WTC11 (cell line): ENCODE data around the gene NFIX. TPM values are rescaled to one million over a fixed set of nuclear protein-coding genes. Genes with fewer than 3 reads are reported as not detected.
A peak's percentile ranks its signal among the peaks of the same experiment; 100 is the strongest.

Experiments used
- ATAC-seq: fragments of 200-7000 bp; cut with Tn5 transposase; 2 replicates; pipeline ENCODE4 v1.10.0; 2021; ENCODE audit warnings: mild to moderate bottlenecking, moderate library complexity
- CTCF ChIA-PET: fragments of 300-600 bp; sonication (Branson Sonifier 250); formaldehyde crosslinking; loops from one replicate; lab custom pipeline; 2021; ENCODE audit warnings: antibody characterized with exemption; lab: Charles Lee
- POLR2A ChIA-PET: fragments of 350-600 bp; sonication (Branson Sonifier 250); formaldehyde crosslinking; loops from one replicate; lab custom pipeline; 2021; ENCODE audit warnings: antibody characterized with exemption; lab: Charles Lee
- DNase-seq: peaks from one replicate; pipeline ENCODE4 v3.0.0; 2021; ENCODE audit warnings: low spot score
- H3K27ac Mint-ChIP-seq: 2 replicates; pipeline ENCODE4 v1.8.0; 2021; ENCODE audit warnings: mixed read lengths
- H3K27me3 Mint-ChIP-seq: 2 replicates; pipeline ENCODE4 v1.8.0; 2021; ENCODE audit warnings: low read depth, mild to moderate bottlenecking, moderate library complexity, mixed read lengths
- H3K36me3 Mint-ChIP-seq: 2 replicates; pipeline ENCODE4 v1.8.0; 2021; ENCODE audit warnings: mixed read lengths
- H3K4me1 Mint-ChIP-seq: 2 replicates; pipeline ENCODE4 v1.8.0; 2022; ENCODE audit warnings: mixed read lengths
- H3K4me3 Mint-ChIP-seq: 2 replicates; pipeline ENCODE4 v1.8.0; 2021; ENCODE audit warnings: mild to moderate bottlenecking, moderate library complexity, mixed read lengths
- H3K9me3 Mint-ChIP-seq: 2 replicates; pipeline ENCODE4 v1.8.0; 2021; ENCODE audit warnings: mixed read lengths
- CBFB ChIP-seq: sonication (generic); formaldehyde crosslinking; IDR thresholded peaks from 2 replicates; pipeline ENCODE4 v1.8.1; 2022; ENCODE audit warnings: mild to moderate bottlenecking, low read depth, missing genetic modification reagents
- CREB1 ChIP-seq: sonication (generic); formaldehyde crosslinking; IDR thresholded peaks from 2 replicates; pipeline ENCODE4 v1.8.0; 2023; ENCODE audit warnings: mild to moderate bottlenecking, missing genetic modification reagents
- ZBTB21 ChIP-seq: sonication (generic); formaldehyde crosslinking; IDR thresholded peaks from 2 replicates; pipeline ENCODE4 v1.8.1; 2023; ENCODE audit warnings: mild to moderate bottlenecking, missing genetic modification reagents, borderline replicate concordance
- ZMAT4 ChIP-seq: fragments of 250-450 bp; sonication (Bioruptor Pico); IDR thresholded peaks from 2 replicates; pipeline ENCODE4 v1.9.0; 2021; ENCODE audit warnings: mild to moderate bottlenecking
- ZNF425 ChIP-seq: fragments of 250-450 bp; sonication (Bioruptor Pico); conservative IDR thresholded peaks from 2 replicates; pipeline ENCODE4 v1.9.0; 2021; ENCODE audit warnings: mild to moderate bottlenecking
- total RNA-seq: library from RNA; stranded (reverse); gene quantifications from 3 replicates; pipeline ENCODE4 v1.2.3, GENCODE V29; 2021
- TF ChIP-seq, protein P1 (sequence below): sonication (generic); formaldehyde crosslinking; IDR thresholded peaks from 2 replicates; pipeline ENCODE4 v1.8.0; 2022; ENCODE audit warnings: mild to moderate bottlenecking, missing genetic modification reagents
- TF ChIP-seq, protein P2 (sequence below): fragments of 250-450 bp; sonication (Bioruptor Pico); IDR thresholded peaks from 2 replicates; pipeline ENCODE4 v1.8.0; 2021; ENCODE audit warnings: mild to moderate bottlenecking
- TF ChIP-seq, protein P3 (sequence below): sonication (generic); formaldehyde crosslinking; IDR thresholded peaks from 2 replicates; pipeline ENCODE4 v1.8.1; 2023; ENCODE audit warnings: mild to moderate bottlenecking, missing genetic modification reagents, moderate library complexity

The NFIX gene
- total RNA-seq, 1 experiment from 2014 or later = 1.4 TPM

- Mint-ChIP-seq H3K36me3 (peaks cover 70% of the 10 kb centered on the region), H3K27ac (peak overlapping the region; percentile 98), H3K4me3 (peak overlapping the region; percentile 90), H3K9me3 (no peaks in the 10 kb centered on the region), H3K4me1 (peaks cover 14% of the 10 kb centered on the region), H3K27me3 (no peaks in the 10 kb centered on the region; the same call in 1 of the 2 replicates)
- DNase-seq = no peak
- no peak for ATAC-seq
- ChIA-PET POLR2A (interaction anchor here (0.6 to 1.3 kb wide), 9 partner anchors 8 to 148 kb away, joined by 3 to 10 read pairs (median 4); partner anchors contain the start of genes FARSA, GADD45GIP1 and GCDH), CTCF (interaction anchor here (0.6 to 2.0 kb wide), 8 partner anchors 9 to 154 kb away, joined by 3 to 11 read pairs (median 7); partner anchors contain the start of gene GCDH)
- TF ChIP-seq ZNF425 (no peak), ZBTB21 (CRISPR knock-in tag) (no peak), ZMAT4 (CRISPR knock-in tag) (no peak), CREB1 (no peak)
- TF ChIP-seq, protein P1, sequence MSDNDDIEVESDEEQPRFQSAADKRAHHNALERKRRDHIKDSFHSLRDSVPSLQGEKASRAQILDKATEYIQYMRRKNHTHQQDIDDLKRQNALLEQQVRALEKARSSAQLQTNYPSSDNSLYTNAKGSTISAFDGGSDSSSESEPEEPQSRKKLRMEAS (CRISPR knock-in tag) = no peak
Observed at GRCh38 chr19:12946731-12947496, 48.4 kb upstream of the NFIX start.

DNA sequence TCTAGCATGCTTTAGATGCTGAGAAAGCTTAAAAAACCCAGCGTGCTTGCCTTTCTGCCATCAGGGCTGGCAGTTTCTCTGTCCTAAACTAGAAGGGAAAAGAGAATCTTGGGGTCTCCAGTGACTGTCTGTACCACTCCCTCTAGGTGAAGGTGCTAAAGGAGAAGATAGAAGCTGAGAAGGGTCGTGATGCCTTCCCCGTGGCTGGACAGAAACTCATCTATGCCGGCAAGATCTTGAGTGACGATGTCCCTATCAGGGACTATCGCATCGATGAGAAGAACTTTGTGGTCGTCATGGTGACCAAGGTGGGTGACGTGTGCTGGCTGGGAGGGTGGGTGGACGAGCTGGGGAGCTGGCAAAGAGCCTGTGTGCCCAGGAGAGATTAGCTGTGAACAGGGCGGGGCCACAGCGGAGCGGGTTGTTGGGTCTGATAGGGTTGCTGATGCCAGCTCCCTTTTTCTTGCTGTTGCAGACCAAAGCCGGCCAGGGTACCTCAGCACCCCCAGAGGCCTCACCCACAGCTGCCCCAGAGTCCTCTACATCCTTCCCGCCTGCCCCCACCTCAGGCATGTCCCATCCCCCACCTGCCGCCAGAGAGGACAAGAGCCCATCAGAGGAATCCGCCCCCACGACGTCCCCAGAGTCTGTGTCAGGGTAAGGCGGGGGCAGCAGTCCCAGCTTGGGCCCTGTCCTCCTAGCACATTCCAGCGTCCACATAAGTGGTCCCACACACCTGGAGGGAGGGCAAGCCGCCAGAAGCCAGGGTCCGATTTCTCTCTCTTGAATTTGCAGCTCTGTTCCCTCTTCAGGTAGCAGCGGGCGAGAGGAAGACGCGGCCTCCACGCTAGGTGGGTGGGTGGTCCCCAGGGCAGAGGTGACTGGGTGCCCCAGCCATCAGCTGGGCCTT, 47.3 kb upstream of the NFIX start:
- Mint-ChIP-seq H3K9me3 (no peaks in the 10 kb centered on the region), H3K4me3 (peak overlapping the region; percentile 26), H3K27ac (peak overlapping the region; percentile 68), H3K27me3 (no peaks in the 10 kb centered on the region; the same call in 1 of the 2 replicates), H3K4me1 (peaks cover 19% of the 10 kb centered on the region)
- no peak for ATAC-seq
- ChIA-PET POLR2A (no interaction called here), CTCF (interaction anchor here (1.9 to 2.0 kb wide), 2 partner anchors 17 to 30 kb away, joined by 7 to 8 read pairs; no protein-coding TSS in a partner anchor)
- TF ChIP-seq, protein P2, sequence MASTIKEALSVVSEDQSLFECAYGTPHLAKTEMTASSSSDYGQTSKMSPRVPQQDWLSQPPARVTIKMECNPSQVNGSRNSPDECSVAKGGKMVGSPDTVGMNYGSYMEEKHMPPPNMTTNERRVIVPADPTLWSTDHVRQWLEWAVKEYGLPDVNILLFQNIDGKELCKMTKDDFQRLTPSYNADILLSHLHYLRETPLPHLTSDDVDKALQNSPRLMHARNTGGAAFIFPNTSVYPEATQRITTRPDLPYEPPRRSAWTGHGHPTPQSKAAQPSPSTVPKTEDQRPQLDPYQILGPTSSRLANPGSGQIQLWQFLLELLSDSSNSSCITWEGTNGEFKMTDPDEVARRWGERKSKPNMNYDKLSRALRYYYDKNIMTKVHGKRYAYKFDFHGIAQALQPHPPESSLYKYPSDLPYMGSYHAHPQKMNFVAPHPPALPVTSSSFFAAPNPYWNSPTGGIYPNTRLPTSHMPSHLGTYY (CRISPR knock-in tag) = no peak
- TF ChIP-seq, protein P3, sequence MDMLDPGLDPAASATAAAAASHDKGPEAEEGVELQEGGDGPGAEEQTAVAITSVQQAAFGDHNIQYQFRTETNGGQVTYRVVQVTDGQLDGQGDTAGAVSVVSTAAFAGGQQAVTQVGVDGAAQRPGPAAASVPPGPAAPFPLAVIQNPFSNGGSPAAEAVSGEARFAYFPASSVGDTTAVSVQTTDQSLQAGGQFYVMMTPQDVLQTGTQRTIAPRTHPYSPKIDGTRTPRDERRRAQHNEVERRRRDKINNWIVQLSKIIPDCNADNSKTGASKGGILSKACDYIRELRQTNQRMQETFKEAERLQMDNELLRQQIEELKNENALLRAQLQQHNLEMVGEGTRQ = no peak
- TF ChIP-seq, all 79 proteins: peak for 0
- peaks cover 67% of the 10 kb centered on the region for H3K36me3 Mint-ChIP-seq
- DNase-seq = no peak

- POLR2A ChIA-PET = interaction anchor here (0.6 kb wide), 1 partner anchor 333 kb away, joined by 4 read pairs; no protein-coding TSS in a partner anchor
- Mint-ChIP-seq H3K4me3 (peak overlapping the region; percentile 18; the same call in 1 of the 2 replicates), H3K36me3 (peaks cover 59% of the 10 kb centered on the region), H3K9me3 (no peaks in the 10 kb centered on the region)
- CTCF ChIA-PET = interaction anchor here (1.8 to 1.9 kb wide), 2 partner anchors 17 kb away, joined by 7 to 8 read pairs; no protein-coding TSS in a partner anchor
- ATAC-seq = no peak
- no peak for TF ChIP-seq CBFB (CRISPR knock-in tag)
- TF ChIP-seq, all 79 proteins: peak for 0
- Mint-ChIP-seq H3K27me3 (no peaks in the 10 kb centered on the region), H3K4me1 (peaks cover 17% of the 10 kb centered on the region), H3K27ac (no peak overlapping the region)
- no peak for DNase-seq
Observed at GRCh38 chr19:12948612-12949362, 46.5 kb upstream of the NFIX start.
